Right lobe of liver (tissue), 4 donors: Measurements from ENCODE around the gene HMGB2.

Experiments used
- CTCF ChIP-seq, 4 donors: fragments of 200-600 bp in 3 of 4; fragments of 450-650 bp in 1 of 4; IDR thresholded peaks; one replicate each; pipeline versions ENCODE4 v1.5.1 to v1.8.0; 2016 to 2022; ENCODE audit warnings: antibody characterized with exemption in 4 of 4, mild to moderate bottlenecking in 2 of 4
- POLR2A ChIP-seq: fragments of 450-650 bp; IDR thresholded peaks from one replicate; pipeline ENCODE4 v1.6.1; 2017; ENCODE audit warnings: antibody characterized with exemption, mild to moderate bottlenecking
- donor health status: DM: no; HTN: no; CAD: no.
- donor health status: DM: no; HTN: no; CAD: no.
- donor health status: DM: no; HTN: yes; CAD: no.

- TF ChIP-seq POLR2A (no peak), CTCF (IDR thresholded peaks at IDR 0.05) (no peak)
These were observed 13.3 kb upstream of the HMGB2 start for GRCh38 chr4:173347467-173347866.
